Glutamatergic neuron (in vitro differentiated cells): Measurements from ENCODE around the gene IPO11. TPM values are rescaled to one million over a fixed set of nuclear protein-coding genes. Genes with fewer than 3 reads are reported as not detected.

ENCODE experiments used
- DNase-seq: peaks from one replicate; pipeline ENCODE4 v3.0.0; 2022
- H3K27ac Mint-ChIP-seq: one replicate; pipeline ENCODE4 v1.8.0; 2020; ENCODE audit warnings: mild to moderate bottlenecking, mixed read lengths, inconsistent platforms; ENCODE audit not compliant: unreplicated experiment
- H3K27me3 Mint-ChIP-seq: one replicate; pipeline ENCODE4 v1.8.0; 2020; ENCODE audit warnings: mild to moderate bottlenecking, moderate library complexity, mixed read lengths, inconsistent platforms; ENCODE audit not compliant: unreplicated experiment
- H3K36me3 Mint-ChIP-seq: one replicate; pipeline ENCODE4 v1.8.0; 2020; ENCODE audit warnings: mild to moderate bottlenecking, mixed read lengths, inconsistent platforms; ENCODE audit not compliant: unreplicated experiment
- H3K4me1 Mint-ChIP-seq: one replicate; pipeline ENCODE4 v1.8.0; 2020; ENCODE audit warnings: mild to moderate bottlenecking, low read depth, mixed read lengths, inconsistent platforms; ENCODE audit not compliant: unreplicated experiment
- H3K4me3 Mint-ChIP-seq: one replicate; pipeline ENCODE4 v1.8.0; 2020; ENCODE audit warnings: mild to moderate bottlenecking, mixed read lengths, inconsistent platforms; ENCODE audit not compliant: unreplicated experiment
- H3K9me3 Mint-ChIP-seq: one replicate; pipeline ENCODE4 v1.8.0; 2020; ENCODE audit warnings: mild to moderate bottlenecking, moderate library complexity, mixed read lengths, inconsistent platforms; ENCODE audit not compliant: unreplicated experiment
- CTCF ChIP-seq: fragments of 200-600 bp; sonication (generic); IDR thresholded peaks from one replicate; pipeline ENCODE4 v1.5.0; 2021; ENCODE audit not compliant: partially characterized antibody, unreplicated experiment
- total RNA-seq: library from RNA; stranded (reverse); fragmentation: NEBNext Ultra II Directional; extraction: Animal tissue kit (Norgen Biotek cat#: 25700); gene quantifications from one replicate; pipeline ENCODE4 v1.2.1, GENCODE V29; 2021; ENCODE audit not compliant: unreplicated experiment

IPO11 gene
- total RNA-seq, 1 donor from 2014 or later, result 23.5 TPM

GRCh38 chr5:62521319-62521718, 108.8 kb downstream of the IPO11 start:
- Mint-ChIP-seq H3K36me3 (peaks cover 4% of the 10 kb centered on the region), H3K9me3 (no peaks in the 10 kb centered on the region), H3K27me3 (no peaks in the 10 kb centered on the region), H3K4me1 (peaks cover 2% of the 10 kb centered on the region), H3K4me3 (no peak overlapping the region), H3K27ac (no peak overlapping the region)
- no peak for DNase-seq
- TF ChIP-seq CTCF, result no peak

DNA sequence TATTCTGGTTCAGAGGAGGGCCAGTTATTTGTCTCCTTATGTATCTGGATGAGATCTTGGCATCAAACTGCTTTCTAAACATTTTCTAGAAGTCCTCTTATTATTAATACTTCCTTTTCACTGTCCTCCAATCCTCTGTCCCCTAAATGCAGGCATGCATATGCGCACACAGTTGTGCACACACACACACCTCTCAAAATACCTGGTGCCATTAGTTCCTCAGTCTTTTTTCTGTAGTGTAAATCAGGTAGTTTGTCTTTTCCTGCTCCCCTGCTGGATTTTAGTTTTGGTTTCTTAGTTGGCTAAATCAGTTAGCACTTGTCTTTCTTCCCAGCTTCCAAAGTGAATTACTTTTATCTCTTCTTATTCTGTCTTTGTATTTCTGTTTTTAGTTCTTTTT, 110.2 kb downstream of the IPO11 start:
- peaks cover 2% of the 10 kb centered on the region for H3K4me1 Mint-ChIP-seq
- no peaks in the 10 kb centered on the region for H3K9me3 Mint-ChIP-seq
- no peaks in the 10 kb centered on the region for H3K27me3 Mint-ChIP-seq
- TF ChIP-seq CTCF, result no peak
- H3K4me3 Mint-ChIP-seq, result no peak overlapping the region
- H3K27ac Mint-ChIP-seq, result no peak overlapping the region
- DNase-seq, result no peak
- peaks cover 4% of the 10 kb centered on the region for H3K36me3 Mint-ChIP-seq

GRCh38 chr5:62533597-62533996, 121.0 kb downstream of the IPO11 start:
- Mint-ChIP-seq H3K27me3 (no peaks in the 10 kb centered on the region), H3K9me3 (no peaks in the 10 kb centered on the region), H3K4me3 (no peak overlapping the region), H3K4me1 (peaks cover 3% of the 10 kb centered on the region), H3K36me3 (peaks cover 4% of the 10 kb centered on the region), H3K27ac (no peak overlapping the region)
- TF ChIP-seq CTCF, result no peak
- DNase-seq, result no peak

- H3K9me3 Mint-ChIP-seq, result no peaks in the 10 kb centered on the region
- TF ChIP-seq CTCF, result no peak
- H3K27me3 Mint-ChIP-seq, result no peaks in the 10 kb centered on the region
- DNase-seq, result no peak
- H3K27ac Mint-ChIP-seq, result no peak overlapping the region
- peaks cover 10% of the 10 kb centered on the region for H3K4me1 Mint-ChIP-seq
- no peak overlapping the region for H3K4me3 Mint-ChIP-seq
- H3K36me3 Mint-ChIP-seq, result peaks cover 4% of the 10 kb centered on the region
Measured at GRCh38 chr5:62534461-62535236, 122.1 kb downstream of the IPO11 start.

DNA sequence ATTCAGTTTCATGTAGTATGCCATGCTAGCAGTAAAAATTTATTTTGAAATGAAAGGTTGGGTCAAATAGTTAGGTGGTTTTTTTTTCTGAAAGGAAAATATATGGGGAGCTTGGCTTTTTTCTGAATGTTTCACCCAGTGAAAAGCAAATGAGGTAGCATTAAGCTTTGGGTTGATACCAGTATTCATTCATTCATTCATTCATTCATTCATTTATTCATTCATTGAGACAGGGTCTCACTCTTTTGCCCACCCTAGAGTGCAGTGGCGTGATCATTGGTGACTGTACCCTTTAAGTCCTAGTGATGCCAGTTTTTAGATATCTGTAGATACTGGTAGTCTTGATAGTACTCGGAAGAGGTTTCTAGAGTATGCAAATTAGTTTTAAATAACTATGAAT, 123.7 kb downstream of the IPO11 start:
- Mint-ChIP-seq H3K4me1 (peaks cover 17% of the 10 kb centered on the region), H3K27ac (no peak overlapping the region), H3K4me3 (no peak overlapping the region), H3K9me3 (no peaks in the 10 kb centered on the region), H3K36me3 (peaks cover 4% of the 10 kb centered on the region), H3K27me3 (no peaks in the 10 kb centered on the region)
- no peak for TF ChIP-seq CTCF
- DNase-seq, result no peak
